HCT116 (cell line): ENCODE data around the gene INAFM1.

Experiments used
- CEBPB ChIP-seq: IDR thresholded peaks from 2 replicates; pipeline ENCODE4 v1.6.1; 2012; ENCODE audit warnings: low read depth
- EZH2 ChIP-seq: fragments of 200-600 bp; sonication (generic); IDR thresholded peaks from 2 replicates; pipeline ENCODE4 v1.6.1; 2017; ENCODE audit warnings: antibody characterized with exemption, mixed run types
- EZH2phosphoT487 ChIP-seq: fragments of 200-600 bp; IDR thresholded peaks from 2 replicates; pipeline ENCODE4 v1.6.1; 2018; ENCODE audit warnings: antibody characterized with exemption, borderline replicate concordance
- POLR2A ChIP-seq: IDR thresholded peaks from 2 replicates; pipeline ENCODE4 v1.7.0; 2011; ENCODE audit warnings: borderline replicate concordance; ENCODE audit not compliant: insufficient read depth, insufficient read length; ENCODE audit errors: extremely low read depth
- POLR2AphosphoS5 ChIP-seq: IDR thresholded peaks from 2 replicates; pipeline ENCODE4 v1.6.1; 2011; ENCODE audit warnings: mild to moderate bottlenecking, low read depth, low read length, moderate library complexity
- RAD21 ChIP-seq: IDR thresholded peaks from 2 replicates; pipeline ENCODE4 v1.6.1; 2012; ENCODE audit warnings: low read depth, mild to moderate bottlenecking
- SIN3A ChIP-seq: IDR thresholded peaks from 2 replicates; pipeline ENCODE4 v1.6.1; 2012; ENCODE audit warnings: low read depth
- SP1 ChIP-seq: IDR thresholded peaks from 2 replicates; pipeline ENCODE4 v1.6.1; 2012; ENCODE audit warnings: low read depth
- TCF7L2 ChIP-seq: IDR thresholded peaks from 2 replicates; pipeline ENCODE4 v1.7.0; 2011; ENCODE audit warnings: borderline replicate concordance, inconsistent platforms; ENCODE audit not compliant: insufficient read depth, insufficient read length; ENCODE audit errors: extremely low read depth
- ZFX ChIP-seq: fragments of 450-650 bp; IDR thresholded peaks from 2 replicates; pipeline ENCODE4 v1.6.1; 2017
- ZNF274 ChIP-seq: fragments of 200-500 bp; sonication (Bioruptor generic); IDR thresholded peaks from 2 replicates; pipeline ENCODE4 v1.6.1; 2014; ENCODE audit warnings: mild to moderate bottlenecking, low read depth, low read length, inconsistent platforms
- TF ChIP-seq, protein P1 (sequence below), 3 experiments: fragments of 200-600 bp in 1 of 3; sonication (generic) in 1 of 3; IDR thresholded peaks in 2 of 3; conservative IDR thresholded peaks in 1 of 3; 2 replicates each; pipeline ENCODE4 v1.5.1; 2012 to 2017; ENCODE audit warnings: low read depth in 2 of 3, low read length in 2 of 3, antibody characterized with exemption in 1 of 3, borderline replicate concordance in 1 of 3, control low read depth in 1 of 3, mild to moderate bottlenecking in 1 of 3, mixed read lengths in 1 of 3, mixed run types in 1 of 3, moderate library complexity in 1 of 3; ENCODE audit not compliant: insufficient read depth in 1 of 3
- TF ChIP-seq, protein P2 (sequence below): IDR thresholded peaks from 2 replicates; pipeline ENCODE4 v1.6.1; 2012
- TF ChIP-seq, protein P3 (sequence below): IDR thresholded peaks from 2 replicates; pipeline ENCODE4 v1.6.1; 2012; ENCODE audit warnings: low read depth

DNA sequence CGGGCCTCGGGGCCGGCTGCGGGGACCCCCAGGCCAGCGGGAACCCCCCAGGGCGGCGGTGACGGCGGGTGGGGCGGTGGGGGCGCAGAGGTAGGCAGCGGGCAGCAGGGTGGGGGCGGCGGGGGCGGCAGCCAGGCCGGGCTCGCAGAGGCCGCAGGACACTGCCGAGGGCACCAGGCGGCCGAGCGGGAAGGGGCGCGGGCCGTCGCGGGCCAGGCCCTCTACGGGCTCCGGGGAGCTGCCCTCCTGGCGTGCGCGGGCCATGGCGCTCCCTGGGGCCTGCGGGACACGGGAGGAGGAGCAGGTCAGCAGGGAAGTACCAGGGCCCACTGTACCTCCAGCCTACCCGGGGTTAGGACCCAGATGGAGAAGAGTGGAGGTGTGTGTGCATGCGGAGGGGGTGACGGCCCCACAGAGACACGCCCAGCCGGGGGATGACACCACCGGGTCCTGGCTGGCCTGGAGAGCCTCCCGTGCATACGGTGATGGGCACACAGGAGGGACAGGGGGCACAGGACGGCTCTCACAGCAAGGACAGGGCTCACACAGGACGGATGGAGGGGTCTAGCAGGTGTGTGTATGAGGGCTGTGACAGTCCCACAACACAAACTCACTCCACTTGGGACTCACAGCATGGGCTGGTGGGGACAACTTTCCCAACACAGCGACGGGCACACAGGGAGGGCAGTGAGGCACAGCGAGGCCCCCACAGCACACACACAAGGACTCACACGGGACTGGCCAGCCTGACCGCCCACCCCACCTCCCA, 46.3 kb upstream of the INAFM1 start:
- TF ChIP-seq TCF7L2 (no peak), EZH2 (no peak), POLR2AphosphoS5 (no peak; the same call in 1 of the 2 replicates), POLR2A (peak; percentile 18), CEBPB (no peak), SP1 (0 out of 2 replicates have a peak, but pooled peaks have one; percentile 10), EZH2phosphoT487 (no peak), ZNF274 (no peak), ZFX (peak; percentile 45), RAD21 (no peak), SIN3A (peak; percentile 13; the same call in 1 of the 2 replicates)
- TF ChIP-seq, protein P1, sequence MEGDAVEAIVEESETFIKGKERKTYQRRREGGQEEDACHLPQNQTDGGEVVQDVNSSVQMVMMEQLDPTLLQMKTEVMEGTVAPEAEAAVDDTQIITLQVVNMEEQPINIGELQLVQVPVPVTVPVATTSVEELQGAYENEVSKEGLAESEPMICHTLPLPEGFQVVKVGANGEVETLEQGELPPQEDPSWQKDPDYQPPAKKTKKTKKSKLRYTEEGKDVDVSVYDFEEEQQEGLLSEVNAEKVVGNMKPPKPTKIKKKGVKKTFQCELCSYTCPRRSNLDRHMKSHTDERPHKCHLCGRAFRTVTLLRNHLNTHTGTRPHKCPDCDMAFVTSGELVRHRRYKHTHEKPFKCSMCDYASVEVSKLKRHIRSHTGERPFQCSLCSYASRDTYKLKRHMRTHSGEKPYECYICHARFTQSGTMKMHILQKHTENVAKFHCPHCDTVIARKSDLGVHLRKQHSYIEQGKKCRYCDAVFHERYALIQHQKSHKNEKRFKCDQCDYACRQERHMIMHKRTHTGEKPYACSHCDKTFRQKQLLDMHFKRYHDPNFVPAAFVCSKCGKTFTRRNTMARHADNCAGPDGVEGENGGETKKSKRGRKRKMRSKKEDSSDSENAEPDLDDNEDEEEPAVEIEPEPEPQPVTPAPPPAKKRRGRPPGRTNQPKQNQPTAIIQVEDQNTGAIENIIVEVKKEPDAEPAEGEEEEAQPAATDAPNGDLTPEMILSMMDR (IDR thresholded peaks at IDR 0.05 in 2 of 3, conservative IDR thresholded peaks at IDR 0.05 in 1 of 3; ENCODE audit: borderline replicate concordance in 1 of 3, insufficient read depth in 1 of 3, low read depth in 2 of 3, low read length in 2 of 3): no peak
- TF ChIP-seq, protein P2, sequence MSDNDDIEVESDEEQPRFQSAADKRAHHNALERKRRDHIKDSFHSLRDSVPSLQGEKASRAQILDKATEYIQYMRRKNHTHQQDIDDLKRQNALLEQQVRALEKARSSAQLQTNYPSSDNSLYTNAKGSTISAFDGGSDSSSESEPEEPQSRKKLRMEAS: no peak
- TF ChIP-seq, protein P3, sequence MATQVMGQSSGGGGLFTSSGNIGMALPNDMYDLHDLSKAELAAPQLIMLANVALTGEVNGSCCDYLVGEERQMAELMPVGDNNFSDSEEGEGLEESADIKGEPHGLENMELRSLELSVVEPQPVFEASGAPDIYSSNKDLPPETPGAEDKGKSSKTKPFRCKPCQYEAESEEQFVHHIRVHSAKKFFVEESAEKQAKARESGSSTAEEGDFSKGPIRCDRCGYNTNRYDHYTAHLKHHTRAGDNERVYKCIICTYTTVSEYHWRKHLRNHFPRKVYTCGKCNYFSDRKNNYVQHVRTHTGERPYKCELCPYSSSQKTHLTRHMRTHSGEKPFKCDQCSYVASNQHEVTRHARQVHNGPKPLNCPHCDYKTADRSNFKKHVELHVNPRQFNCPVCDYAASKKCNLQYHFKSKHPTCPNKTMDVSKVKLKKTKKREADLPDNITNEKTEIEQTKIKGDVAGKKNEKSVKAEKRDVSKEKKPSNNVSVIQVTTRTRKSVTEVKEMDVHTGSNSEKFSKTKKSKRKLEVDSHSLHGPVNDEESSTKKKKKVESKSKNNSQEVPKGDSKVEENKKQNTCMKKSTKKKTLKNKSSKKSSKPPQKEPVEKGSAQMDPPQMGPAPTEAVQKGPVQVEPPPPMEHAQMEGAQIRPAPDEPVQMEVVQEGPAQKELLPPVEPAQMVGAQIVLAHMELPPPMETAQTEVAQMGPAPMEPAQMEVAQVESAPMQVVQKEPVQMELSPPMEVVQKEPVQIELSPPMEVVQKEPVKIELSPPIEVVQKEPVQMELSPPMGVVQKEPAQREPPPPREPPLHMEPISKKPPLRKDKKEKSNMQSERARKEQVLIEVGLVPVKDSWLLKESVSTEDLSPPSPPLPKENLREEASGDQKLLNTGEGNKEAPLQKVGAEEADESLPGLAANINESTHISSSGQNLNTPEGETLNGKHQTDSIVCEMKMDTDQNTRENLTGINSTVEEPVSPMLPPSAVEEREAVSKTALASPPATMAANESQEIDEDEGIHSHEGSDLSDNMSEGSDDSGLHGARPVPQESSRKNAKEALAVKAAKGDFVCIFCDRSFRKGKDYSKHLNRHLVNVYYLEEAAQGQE: no peak
